ENCODE data around the gene FAM181A. TPM values are rescaled to one million over a fixed set of nuclear protein-coding genes. Genes with fewer than 3 reads are reported as not detected.

Gene FAM181A
- total and polyA plus RNA-seq, 10 of the 15 experiments (the other 5 are each of a cell fraction or from before 2014, with no cell fraction given) = not detected

GRCh38 chr14:93898081-93898611, 29.0 kb upstream of the FAM181A start:
- intact Hi-C loops (cut with micrococcal nuclease; ENCODE audit: unreplicated experiment) = no loop called here
- ATAC-seq = no peak
- H2AFZ ChIP-seq (ENCODE audit: control insufficient read depth, low read depth, low read length) = no peak overlapping the region
- TF ChIP-seq NRF1 (conservative IDR thresholded peaks at IDR 0.05; ENCODE audit: low read depth, low read length) (no peak), CBFB (IDR thresholded peaks at IDR 0.05; ENCODE audit: low read depth) (no peak), NFYA (IDR thresholded peaks at IDR 0.05; ENCODE audit: borderline replicate concordance, low read depth, low read length) (no peak), RFX5 (IDR thresholded peaks at IDR 0.05; ENCODE audit: low read depth, low read length) (no peak), TCF12 (IDR thresholded peaks at IDR 0.05; ENCODE audit: low read depth, low read length) (no peak), NR2C2 (IDR thresholded peaks at IDR 0.05; ENCODE audit: borderline replicate concordance, control insufficient read depth, insufficient read length, low read depth) (no peak), ATF7 (IDR thresholded peaks at IDR 0.05; ENCODE audit: low read depth) (no peak), E2F4 (IDR thresholded peaks at IDR 0.05; ENCODE audit: low read depth, low read length) (no peak), POLR2A (IDR thresholded peaks at IDR 0.05; ENCODE audit: low read depth, low read length) (no peak), IRF3 (IDR thresholded peaks at IDR 0.05) (no peak), POLR2AphosphoS2 (IDR thresholded peaks at IDR 0.05; ENCODE audit: low read depth, low read length) (no peak), CEBPB (IDR thresholded peaks at IDR 0.05; ENCODE audit: borderline replicate concordance in 1 of 2, low read depth in 2 of 2, low read length in 2 of 2) (no peak), HDAC6 (IDR thresholded peaks at IDR 0.05; ENCODE audit: unreplicated experiment) (no peak)
- peaks cover 0 to 3% of the 10 kb centered on the region in 2 experiments; a peak in 3 of 4 replicates for H3K27me3 ChIP-seq (replicated peaks in 1 of 2; ENCODE audit: control insufficient read depth in 2 of 2, insufficient read depth in 2 of 2, low read length in 1 of 2)
- FAIRE-seq = no peak
- ChIA-PET RAD21 (ENCODE audit: unreplicated experiment) (no interaction called here), POLR2A (no interaction called here), SMC1A (ENCODE audit: uncharacterized antibody, unreplicated experiment) (interaction anchor here (0.7 to 1.4 kb wide), 3 partner anchors 18 to 243 kb away, joined by 3 to 5 read pairs (median 4); no protein-coding TSS in a partner anchor), CTCF (interaction anchor here (1.1 to 9.5 kb wide), 3 partner anchors 8 to 243 kb away, joined by 3 to 55 read pairs (median 7); no protein-coding TSS in a partner anchor)
- H3K36me3 ChIP-seq (ENCODE audit: control insufficient read depth in 2 of 2, insufficient read depth in 2 of 2, low read length in 1 of 2) = no peaks in the 10 kb centered on the region
- no peaks in the 10 kb centered on the region for H3K9me3 ChIP-seq (replicated peaks; ENCODE audit: control insufficient read depth, insufficient read depth, low read length)
- H3K79me2 ChIP-seq (ENCODE audit: control insufficient read depth, insufficient read depth, low read length) = no peaks in the 10 kb centered on the region
- H3K9ac ChIP-seq (ENCODE audit: control insufficient read depth, insufficient read depth, low read length) = no peak overlapping the region
- no peaks in the 10 kb centered on the region for H4K20me1 ChIP-seq (ENCODE audit: control insufficient read depth, insufficient read depth)
- 54% methylated on average over 15 of the region's 15 CpGs for WGBS (ENCODE audit: insufficient coverage, insufficient replicate concordance, low lambda C conversion rate, missing lambda C conversion rate)
- H3K4me1 ChIP-seq (ENCODE audit: control insufficient read depth, insufficient read depth, low read length) = no peaks in the 10 kb centered on the region
- no peak for DNase-seq (ENCODE audit: low read depth, low spot score)
- H3K4me2 ChIP-seq (ENCODE audit: control insufficient read depth, insufficient read depth) = no peak overlapping the region
- in situ Hi-C loops (cut with MboI) = no loop called here
- H3K27ac ChIP-seq (ENCODE audit: control insufficient read depth, insufficient read depth) = no peak overlapping the region
- no peak overlapping the region for H3K4me3 ChIP-seq
- BruUV-seq (replicated peaks) = no TSS peak
